H1 (cell line): ENCODE results near the gene DCDC2C. TPM values are rescaled to one million over a fixed set of nuclear protein-coding genes. Genes with fewer than 3 reads are reported as not detected.

Experiments used
- CTCF ChIA-PET: fragments of 300-600 bp; sonication (Branson Sonifier 250); formaldehyde crosslinking; loops from one replicate; lab custom pipeline; 2021; ENCODE audit not compliant: partially characterized antibody; lab: Charles Lee
- POLR2A ChIA-PET: fragments of 300-600 bp; sonication (Branson Sonifier 250); formaldehyde crosslinking; loops from one replicate; lab custom pipeline; 2021; ENCODE audit warnings: inconsistent platforms; ENCODE audit not compliant: partially characterized antibody; lab: Charles Lee
- DNase-seq, 2 experiments: peaks; one replicate each; pipeline versions ENCODE4 v3.0.0 to v3.0.0-alpha.2; 2010 to 2022; ENCODE audit warnings: low spot score in 2 of 2, low read depth in 1 of 2, mixed read lengths in 1 of 2
- FAIRE-seq: peaks from 2 replicates; lab custom pipeline; 2011; peaks lifted over from hg19 to GRCh38; lab: Jason Lieb, UNC
- H2AFZ ChIP-seq: 2 replicates; pipeline ENCODE4 v1.8.1; 2012; ENCODE audit warnings: low read length, inconsistent platforms
- H2AK5ac ChIP-seq: 2 replicates; pipeline ENCODE4 v1.6.1; 2013; ENCODE audit warnings: low read depth, low read length
- H2BK120ac ChIP-seq: replicated peaks from 2 replicates; pipeline ENCODE3; 2013; ENCODE audit warnings: low read depth, low read length, inconsistent platforms
- H2BK12ac ChIP-seq: 2 replicates; pipeline ENCODE4 v1.6.1; 2013; ENCODE audit warnings: low read depth, low read length
- H2BK15ac ChIP-seq: 2 replicates; pipeline ENCODE4 v1.6.1; 2013; ENCODE audit warnings: low read length
- H2BK20ac ChIP-seq: 2 replicates; pipeline ENCODE4 v1.6.1; 2013; ENCODE audit warnings: low read length
- H2BK5ac ChIP-seq: 2 replicates; pipeline ENCODE4 v1.6.1; 2013; ENCODE audit warnings: low read depth, low read length
- H3K14ac ChIP-seq: 2 replicates; pipeline ENCODE4 v1.6.1; 2013; ENCODE audit warnings: inconsistent platforms; ENCODE audit not compliant: insufficient read length
- H3K18ac ChIP-seq: 2 replicates; pipeline ENCODE4 v1.6.1; 2013; ENCODE audit warnings: low read length; ENCODE audit errors: extremely low read depth
- H3K23ac ChIP-seq: 2 replicates; pipeline ENCODE4 v1.6.1; 2013; ENCODE audit warnings: inconsistent platforms; ENCODE audit not compliant: insufficient read length
- H3K23me2 ChIP-seq: 2 replicates; pipeline ENCODE4 v1.6.1; 2013; ENCODE audit warnings: low read depth, low read length
- H3K27ac ChIP-seq: 2 replicates; pipeline ENCODE4 v1.6.1; 2011; ENCODE audit warnings: low read depth, low read length, inconsistent platforms
- H3K27me3 ChIP-seq, 4 experiments: replicated peaks in 1 of 4; 1 replicate in 1 of 4; 2 replicates in 3 of 4; pipeline versions ENCODE4 v1.6.1 to v1.8.1; 2011 to 2013; ENCODE audit warnings: low read length in 3 of 4, mild to moderate bottlenecking in 3 of 4, inconsistent platforms in 2 of 4, mixed read lengths in 2 of 4, moderate library complexity in 1 of 4; ENCODE audit not compliant: control insufficient read depth in 3 of 4, insufficient read depth in 3 of 4; ENCODE audit errors: extremely low read depth in 1 of 4
- H3K36me3 ChIP-seq, 4 experiments: 2 replicates each; pipeline versions ENCODE4 v1.6.1 to v1.8.1; 2011 to 2013; ENCODE audit warnings: mild to moderate bottlenecking in 4 of 4, low read length in 3 of 4, moderate library complexity in 2 of 4, control low read depth in 1 of 4, inconsistent platforms in 1 of 4; ENCODE audit not compliant: insufficient read depth in 4 of 4, control insufficient read depth in 2 of 4
- H3K4ac ChIP-seq: replicated peaks from 2 replicates; pipeline ENCODE3; 2013; ENCODE audit warnings: low read length, low read depth, mixed read lengths, inconsistent platforms; ENCODE audit not compliant: insufficient read length
- H3K4me1 ChIP-seq, 4 experiments: replicated peaks in 1 of 4; 1 replicate in 1 of 4; 2 replicates in 3 of 4; pipeline versions ENCODE4 v1.6.1 to v1.8.1; 2011 to 2013; ENCODE audit warnings: low read length in 3 of 4, inconsistent platforms in 2 of 4, mixed read lengths in 1 of 4; ENCODE audit not compliant: insufficient read depth in 4 of 4, control insufficient read depth in 3 of 4
- H3K4me2 ChIP-seq, 2 experiments: 2 replicates each; pipeline versions ENCODE4 v1.6.1 to v1.8.1; 2011 to 2013; ENCODE audit warnings: low read depth in 2 of 2, low read length in 2 of 2, control low read depth in 1 of 2, inconsistent platforms in 1 of 2, mild to moderate bottlenecking in 1 of 2; ENCODE audit not compliant: insufficient read depth in 1 of 2
- H3K4me3 ChIP-seq, 4 experiments: fragments of 200-600, 300-600 bp in 1 of 4; sonication (generic), shearing (Covaris generic), sonication (Bioruptor Twin) in 1 of 4; 2 replicates each; pipeline versions ENCODE4 v1.5.1 to v1.8.1; 2011 to 2016; ENCODE audit warnings: low read length in 4 of 4, low read depth in 3 of 4, control low read depth in 2 of 4, inconsistent platforms in 2 of 4, mild to moderate bottlenecking in 2 of 4, mixed read lengths in 1 of 4, moderate library complexity in 1 of 4; ENCODE audit not compliant: insufficient read depth in 2 of 4; ENCODE audit errors: extremely low read depth in 1 of 4
- H3K56ac ChIP-seq: replicated peaks from 2 replicates; pipeline ENCODE3; 2013; ENCODE audit warnings: low read depth, mild to moderate bottlenecking, mixed read lengths, low read length, inconsistent platforms; ENCODE audit not compliant: insufficient read length
- H3K79me1 ChIP-seq: 2 replicates; pipeline ENCODE4 v1.6.1; 2013; ENCODE audit warnings: low read depth, low read length, control low read depth
- H3K79me2 ChIP-seq, 2 experiments: 2 replicates each; pipeline versions ENCODE4 v1.6.1 to v1.8.1; 2012 to 2013; ENCODE audit warnings: low read length in 2 of 2, mild to moderate bottlenecking in 2 of 2, inconsistent platforms in 1 of 2; ENCODE audit not compliant: insufficient read depth in 2 of 2, control insufficient read depth in 1 of 2
- H3K9ac ChIP-seq, 4 experiments: replicated peaks in 1 of 4; 1 replicate in 1 of 4; 2 replicates in 3 of 4; pipeline versions ENCODE4 v1.6.1 to v1.8.1; 2011 to 2013; ENCODE audit warnings: low read depth in 3 of 4, low read length in 3 of 4, control low read depth in 2 of 4, mild to moderate bottlenecking in 2 of 4, moderate library complexity in 2 of 4, inconsistent platforms in 1 of 4; ENCODE audit errors: extremely low read depth in 1 of 4
- H3K9me3 ChIP-seq, 2 experiments: 2 replicates each; pipeline versions ENCODE4 v1.6.1 to v1.8.1; 2012 to 2013; ENCODE audit warnings: mild to moderate bottlenecking in 2 of 2, moderate library complexity in 2 of 2, control low read depth in 1 of 2, inconsistent platforms in 1 of 2, low read depth in 1 of 2, low read length in 1 of 2, mixed read lengths in 1 of 2; ENCODE audit not compliant: insufficient read depth in 2 of 2
- H4K20me1 ChIP-seq, 2 experiments: replicated peaks in 1 of 2; 2 replicates each; pipeline versions ENCODE3 to v1.8.1; 2011 to 2013; ENCODE audit warnings: inconsistent platforms in 2 of 2, low read length in 2 of 2, mild to moderate bottlenecking in 1 of 2; ENCODE audit not compliant: insufficient read depth in 2 of 2, control insufficient read depth in 1 of 2
- H4K5ac ChIP-seq: 2 replicates; pipeline ENCODE4 v1.6.1; 2013; ENCODE audit warnings: low read length, low read depth, mixed read lengths, inconsistent platforms; ENCODE audit not compliant: insufficient read length
- H4K8ac ChIP-seq: 2 replicates; pipeline ENCODE4 v1.8.0; 2013; ENCODE audit warnings: mild to moderate bottlenecking, moderate library complexity, low read length, inconsistent platforms; ENCODE audit not compliant: insufficient read depth; ENCODE audit errors: extremely low read depth
- H4K91ac ChIP-seq: replicated peaks from 2 replicates; pipeline ENCODE3; 2013; ENCODE audit warnings: low read length, mixed read lengths, inconsistent platforms; ENCODE audit not compliant: insufficient read length
- CBX5 ChIP-seq: fragments of 300-800, 300-1000 bp; sonication (generic); IDR thresholded peaks from 2 replicates; pipeline ENCODE4 v1.7.1; 2016; ENCODE audit warnings: antibody characterized with exemption, low read length, low read depth
- CBX8 ChIP-seq: fragments of 300-800, 300-1000 bp; sonication (generic); IDR thresholded peaks from 2 replicates; pipeline ENCODE4 v1.7.1; 2016; ENCODE audit warnings: low read depth, low read length, borderline replicate concordance
- CHD2 ChIP-seq: IDR thresholded peaks from 2 replicates; pipeline ENCODE4 v1.6.1; 2012; ENCODE audit warnings: low read length, improper control_type of control experiment
- EP300 ChIP-seq, 2 experiments: IDR thresholded peaks; 1 replicate in 1 of 2; 2 replicates in 1 of 2; pipeline ENCODE4 v1.6.1; 2011 to 2012; ENCODE audit warnings: low read depth in 2 of 2, low read length in 2 of 2, mild to moderate bottlenecking in 2 of 2, borderline replicate concordance in 1 of 2, inconsistent platforms in 1 of 2, moderate library complexity in 1 of 2
- JUN ChIP-seq: IDR thresholded peaks from 2 replicates; pipeline ENCODE4 v1.6.1; 2011; ENCODE audit warnings: low read depth, mild to moderate bottlenecking, improper control_type of control experiment, low read length
- PHF8 ChIP-seq: fragments of 200-600 bp; sonication (generic); conservative IDR thresholded peaks from 2 replicates; pipeline ENCODE4 v1.7.1; 2012; ENCODE audit warnings: low read depth, mild to moderate bottlenecking, inconsistent platforms, low read length, moderate library complexity
- POU5F1 ChIP-seq: IDR thresholded peaks from 2 replicates; pipeline ENCODE4 v1.6.1; 2011; ENCODE audit warnings: low read depth, mild to moderate bottlenecking, low read length, moderate library complexity
- SIN3A ChIP-seq, 2 experiments: IDR thresholded peaks in 1 of 2; conservative IDR thresholded peaks in 1 of 2; 2 replicates each; pipeline ENCODE4 v1.6.1; 2011 to 2012; ENCODE audit warnings: low read length in 2 of 2, improper control_type of control experiment in 1 of 2, low read depth in 1 of 2, mild to moderate bottlenecking in 1 of 2
- SP1 ChIP-seq: IDR thresholded peaks from 2 replicates; pipeline ENCODE4 v1.6.1; 2011; ENCODE audit warnings: low read depth, low read length
- SUZ12 ChIP-seq: fragments of 200-600 bp; sonication (generic); IDR thresholded peaks from 2 replicates; pipeline ENCODE4 v1.6.1; 2012; ENCODE audit warnings: mild to moderate bottlenecking, inconsistent platforms, low read length, moderate library complexity, mixed read lengths
- YY1 ChIP-seq: IDR thresholded peaks from 2 replicates; pipeline ENCODE4 v1.6.1; 2011; ENCODE audit warnings: low read depth, mild to moderate bottlenecking, low read length
- WGBS, 2 experiments: shearing (Covaris generic) in 1 of 2; methylation state at CpG; one replicate each; pipeline versions ENCODE4 v1.1.6 to v1.1.7; 2013 to 2015; ENCODE audit warnings: low lambda C conversion rate in 2 of 2, mixed read lengths in 2 of 2, inconsistent platforms in 1 of 2, low coverage in 1 of 2, missing lambda C conversion rate in 1 of 2; ENCODE audit not compliant: insufficient replicate concordance in 2 of 2, insufficient coverage in 1 of 2, insufficient read length in 1 of 2; ENCODE audit errors: extremely low coverage in 1 of 2, missing lambda C conversion rate in 1 of 2; 5-methylcytosine and 5-hydroxymethylcytosine counted together
- polyA plus RNA-seq, 7 experiments: library from polyadenylated mRNA; depleted of rRNA in 3 of 7; stranded (reverse) in 5 of 7; unstranded in 2 of 7; fragments of >200 nt in 5 of 7; fragments of 200-250 nt in 2 of 7; gene quantifications; 1 replicate in 5 of 7; 2 replicates in 1 of 7; 4 replicates in 1 of 7; pipeline versions ENCODE4 v1.2.1 to v1.2.3, GENCODE V29; 2011 to 2013; ENCODE audit warnings: missing spikeins in 2 of 7, mixed read lengths in 2 of 7
- total RNA-seq: library from RNA; stranded (reverse); fragmentation: NEBNext Ultra II Directional; extraction: Animal tissue kit (Norgen Biotek cat#: 25700); gene quantifications from 2 replicates; pipeline ENCODE4 v1.2.1, GENCODE V29; 2021

The DCDC2C gene
- total and polyA plus RNA-seq, 2 of the 8 experiments (the other 6 are each of a cell fraction or from before 2014, with no cell fraction given) = 0.50 TPM; not detected in 1

DNA sequence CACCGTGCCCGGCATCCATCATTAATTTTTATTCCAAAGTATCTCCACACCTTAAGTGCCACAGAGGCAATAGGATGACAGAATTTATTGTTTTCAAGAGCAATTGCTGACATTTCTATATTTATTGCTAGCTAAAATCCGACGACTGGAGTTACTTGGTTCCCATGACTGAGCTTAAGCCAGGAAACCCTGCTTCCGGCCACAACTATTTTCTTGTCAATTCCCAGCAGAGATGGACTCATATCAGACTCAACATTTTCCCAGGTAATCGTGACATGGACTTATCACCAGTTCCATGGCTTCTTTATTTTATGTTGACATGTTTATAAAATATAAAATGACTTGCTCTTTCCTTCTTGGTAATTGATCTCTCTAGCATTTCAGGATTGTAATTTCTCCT, 20.6 kb upstream of the DCDC2C start:
- no peak overlapping the region for H3K27ac ChIP-seq
- CTCF ChIA-PET = no interaction called here
- POLR2A ChIA-PET = no interaction called here

More for the DNA sequence above, 20.6 kb upstream of the DCDC2C start:
- H2BK5ac ChIP-seq = no peak overlapping the region
- no peak overlapping the region for H3K18ac ChIP-seq
- H3K9ac ChIP-seq = no peak overlapping the region
- no peak overlapping the region for H3K14ac ChIP-seq
- no peak overlapping the region for H2BK15ac ChIP-seq
- no peak overlapping the region for H3K4me3 ChIP-seq
- H4K91ac ChIP-seq = no peak overlapping the region
- no peak overlapping the region for H3K4me2 ChIP-seq
- H3K4ac ChIP-seq = no peak overlapping the region
- H2AK5ac ChIP-seq = no peak overlapping the region
- H3K9me3 ChIP-seq = no peaks in the 10 kb centered on the region
- no peaks in the 10 kb centered on the region; a peak in 1 of 7 replicates for H3K27me3 ChIP-seq
- no peaks in the 10 kb centered on the region for H3K79me1 ChIP-seq
- H3K23ac ChIP-seq = no peak overlapping the region
- no peaks in the 10 kb centered on the region for H3K79me2 ChIP-seq
- no peak overlapping the region for H2BK12ac ChIP-seq
- H4K20me1 ChIP-seq = no peaks in the 10 kb centered on the region
- H4K8ac ChIP-seq = no peak overlapping the region
- H4K5ac ChIP-seq = no peak overlapping the region
- no peak overlapping the region for H2AFZ ChIP-seq
- no peak overlapping the region for H2BK120ac ChIP-seq
- H2BK20ac ChIP-seq = no peak overlapping the region
- H3K36me3 ChIP-seq = no peaks in the 10 kb centered on the region
- no peaks in the 10 kb centered on the region for H3K4me1 ChIP-seq
- DNase-seq (no peak), FAIRE-seq (no peak)
- TF ChIP-seq JUN (no peak), CBX8 (no peak), PHF8 (no peak), EP300 (IDR thresholded peaks at IDR 0.05; ENCODE audit: borderline replicate concordance in 1 of 2, low read depth in 2 of 2, low read length in 2 of 2) (no peak), SIN3A (conservative IDR thresholded peaks at IDR 0.05 in 1 of 2, IDR thresholded peaks at IDR 0.05 in 1 of 2; ENCODE audit: low read depth in 1 of 2, low read length in 2 of 2) (no peak), SUZ12 (no peak), YY1 (no peak), POU5F1 (no peak), CBX5 (no peak), CHD2 (no peak), SP1 (no peak)
- H3K56ac ChIP-seq = no peak overlapping the region
- WGBS, 2 experiments = 91% methylated on average over 6 of the region's 6 CpGs; no CpG with 5 or more reads in 1 of the 2 experiments
- H3K23me2 ChIP-seq = no peaks in the 10 kb centered on the region
